ENCODE results near the gene TAS2R13.

DNA sequence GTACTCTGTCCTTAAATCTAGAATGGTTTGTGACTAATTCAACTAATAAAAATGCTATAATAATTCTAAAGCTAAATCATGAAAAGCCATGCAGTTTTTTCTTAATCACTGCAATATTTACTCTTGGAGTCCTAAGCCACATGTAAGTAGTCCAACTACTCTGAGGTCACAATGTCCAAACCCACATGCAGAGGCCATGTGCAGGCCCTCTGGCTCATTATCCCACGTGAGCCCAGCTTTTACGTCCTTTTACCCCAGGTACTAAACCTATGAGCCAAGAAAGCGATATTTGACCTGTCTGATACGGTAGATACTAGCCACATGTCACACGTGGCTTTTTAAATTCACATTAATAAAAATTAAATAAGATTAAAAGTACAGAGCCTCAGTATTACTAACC is 12.5 kb downstream of the TAS2R13 start:
- TF ChIP-seq, protein P1, sequence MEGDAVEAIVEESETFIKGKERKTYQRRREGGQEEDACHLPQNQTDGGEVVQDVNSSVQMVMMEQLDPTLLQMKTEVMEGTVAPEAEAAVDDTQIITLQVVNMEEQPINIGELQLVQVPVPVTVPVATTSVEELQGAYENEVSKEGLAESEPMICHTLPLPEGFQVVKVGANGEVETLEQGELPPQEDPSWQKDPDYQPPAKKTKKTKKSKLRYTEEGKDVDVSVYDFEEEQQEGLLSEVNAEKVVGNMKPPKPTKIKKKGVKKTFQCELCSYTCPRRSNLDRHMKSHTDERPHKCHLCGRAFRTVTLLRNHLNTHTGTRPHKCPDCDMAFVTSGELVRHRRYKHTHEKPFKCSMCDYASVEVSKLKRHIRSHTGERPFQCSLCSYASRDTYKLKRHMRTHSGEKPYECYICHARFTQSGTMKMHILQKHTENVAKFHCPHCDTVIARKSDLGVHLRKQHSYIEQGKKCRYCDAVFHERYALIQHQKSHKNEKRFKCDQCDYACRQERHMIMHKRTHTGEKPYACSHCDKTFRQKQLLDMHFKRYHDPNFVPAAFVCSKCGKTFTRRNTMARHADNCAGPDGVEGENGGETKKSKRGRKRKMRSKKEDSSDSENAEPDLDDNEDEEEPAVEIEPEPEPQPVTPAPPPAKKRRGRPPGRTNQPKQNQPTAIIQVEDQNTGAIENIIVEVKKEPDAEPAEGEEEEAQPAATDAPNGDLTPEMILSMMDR (IDR thresholded peaks at IDR 0.05), result no peak
- no peak for TF ChIP-seq POLR2AphosphoS5 (IDR thresholded peaks at IDR 0.05)
- no peak for TF ChIP-seq POLR2A (IDR thresholded peaks at IDR 0.05)
